GM21360 (cell line): Measurements from ENCODE around the gene ITPRIPL2.

Experiments used
- ATAC-seq: cut with Tn5 transposase; IDR thresholded peaks from one replicate; pipeline ENCODE4 v1.9.1; 2021; ENCODE audit warnings: mild to moderate bottlenecking, moderate library complexity; ENCODE audit not compliant: unreplicated experiment

ITPRIPL2 gene

GRCh38 chr16:19113577-19114358 is at the start of gene ITPRIPL2:
Gene ITPRIPL2, plus strand, starts transcription at chr16:19113964. Its CDS starts 498 bp downstream, at chr16:19114462.
- no peak for ATAC-seq

GRCh38 chr16:19066988-19067348 is 46.8 kb upstream of the ITPRIPL2 start:
- no peak for ATAC-seq

GRCh38 chr16:19067349-19068236 is 46.2 kb upstream of the ITPRIPL2 start, which contains the start of gene COQ7:
Gene COQ7, plus strand, starts transcription at chr16:19067614. Its CDS starts 51 bp downstream, at chr16:19067665.
- ATAC-seq = peak; percentile 87

GRCh38 chr16:19068237-19068815 is 45.4 kb upstream of the ITPRIPL2 start:
- ATAC-seq = no peak

GRCh38 chr16:19071811-19072777 is 41.7 kb upstream of the ITPRIPL2 start:
- no peak for ATAC-seq

GRCh38 chr16:19073344-19073743 is 40.4 kb upstream of the ITPRIPL2 start:
- no peak for ATAC-seq

GRCh38 chr16:19073863-19074262 is 39.9 kb upstream of the ITPRIPL2 start:
- no peak for ATAC-seq

- no peak for ATAC-seq
These were observed 38.3 kb upstream of the ITPRIPL2 start for GRCh38 chr16:19075511-19075910.

GRCh38 chr16:19077879-19078278 is 35.9 kb upstream of the ITPRIPL2 start:
- no peak for ATAC-seq

GRCh38 chr16:19083670-19084069 is 30.1 kb upstream of the ITPRIPL2 start:
- ATAC-seq = no peak

- ATAC-seq = no peak
These were observed 29.6 kb upstream of the ITPRIPL2 start for GRCh38 chr16:19084139-19084538.

- no peak for ATAC-seq
These were observed 28.9 kb upstream of the ITPRIPL2 start for GRCh38 chr16:19084879-19085278.

GRCh38 chr16:19085679-19086200 is 28.0 kb upstream of the ITPRIPL2 start:
- ATAC-seq = no peak

GRCh38 chr16:19086322-19087199 is 27.2 kb upstream of the ITPRIPL2 start:
- peak; percentile 74 for ATAC-seq

- no peak for ATAC-seq
These were observed 25.3 kb upstream of the ITPRIPL2 start for GRCh38 chr16:19088341-19088916.

- ATAC-seq = no peak
These were observed 24.3 kb upstream of the ITPRIPL2 start for GRCh38 chr16:19089410-19089955.

GRCh38 chr16:19090916-19091315 is 22.8 kb upstream of the ITPRIPL2 start:
- ATAC-seq = no peak

- ATAC-seq = no peak
These were observed 20.9 kb upstream of the ITPRIPL2 start for GRCh38 chr16:19092653-19093410.
